Heart left ventricle (tissue), 16 donors: ENCODE results near the gene DHX29. TPM values are rescaled to one million over a fixed set of nuclear protein-coding genes. Genes with fewer than 3 reads are reported as not detected.

Experiments used
- ATAC-seq, 4 donors: fragments of 200-7000 bp; cut with Tn5 transposase; one replicate each; pipeline ENCODE4 v1.9.1; 2020 to 2022; ENCODE audit warnings: moderate library complexity in 4 of 4, mild to moderate bottlenecking in 3 of 4, moderate number of reproducible peaks in 1 of 4
- DNase-seq, 5 donors: peaks; one replicate each; pipeline ENCODE4 v3.0.0-alpha.2; 2020
- H3K27ac ChIP-seq, 12 donors: fragments of 200-600 bp; sonication (generic) in 4 of 12; one replicate each; pipeline versions ENCODE4 v1.5.0 to v1.8.0; 2016 to 2022; ENCODE audit warnings: mild to moderate bottlenecking in 2 of 12
- H3K27me3 ChIP-seq, 9 donors: fragments of 200-600 bp; sonication (generic) in 2 of 9; one replicate each; pipeline versions ENCODE4 v1.5.1 to v1.8.0; 2016 to 2022; ENCODE audit warnings: mild to moderate bottlenecking in 3 of 9
- H3K36me3 ChIP-seq, 9 donors: fragments of 200-600 bp; sonication (generic) in 2 of 9; one replicate each; pipeline versions ENCODE4 v1.5.0 to v1.8.0; 2018 to 2022; ENCODE audit warnings: mild to moderate bottlenecking in 2 of 9
- H3K4me1 ChIP-seq, 12 donors: fragments of 200-600 bp; sonication (generic) in 4 of 12; one replicate each; pipeline versions ENCODE4 v1.5.0 to v1.8.0; 2016 to 2022; ENCODE audit warnings: mild to moderate bottlenecking in 3 of 12
- H3K4me3 ChIP-seq, 12 donors: fragments of 200-600 bp; sonication (generic) in 4 of 12; one replicate each; pipeline versions ENCODE4 v1.5.0 to v1.8.0; 2017 to 2022; ENCODE audit warnings: mild to moderate bottlenecking in 9 of 12, moderate library complexity in 4 of 12
- H3K9me3 ChIP-seq, 12 donors: fragments of 200-600 bp; sonication (generic) in 4 of 12; one replicate each; pipeline versions ENCODE4 v1.5.0 to v1.8.0; 2016 to 2022; ENCODE audit warnings: mild to moderate bottlenecking in 1 of 12
- CTCF ChIP-seq, 12 donors: fragments of 200-600 bp; sonication (generic) in 4 of 12; IDR thresholded peaks; one replicate each; pipeline versions ENCODE4 v1.5.0 to v1.8.0; 2018 to 2022; ENCODE audit warnings: antibody characterized with exemption in 12 of 12, mild to moderate bottlenecking in 5 of 12
- POLR2A ChIP-seq, 2 donors: fragments of 450-650 bp; IDR thresholded peaks; one replicate each; pipeline ENCODE4 v1.6.1; 2017; ENCODE audit warnings: antibody characterized with exemption in 2 of 2, mild to moderate bottlenecking in 2 of 2, moderate library complexity in 2 of 2
- WGBS, 4 donors: extraction: QIAGEN DNeasy Blood & Tissue Kit in 2 of 4; methylation state at CpG; one replicate each; pipeline versions ENCODE4 v1.1.5 to v1.1.7; 2013 to 2018; 5-methylcytosine and 5-hydroxymethylcytosine counted together
- intact Hi-C, 10 donors: fragments of 100-400 bp; cut with DNase I; formaldehyde crosslinking; loops; one replicate each; pipeline versions ENCODE4 v1.11.1 to v1.14.2; 2022
- polyA plus RNA-seq, 2 donors: library from polyadenylated mRNA; stranded (reverse); fragments of 200-250 nt; gene quantifications; one replicate each; pipeline ENCODE4 v1.2.3, GENCODE V29; 2013
- total RNA-seq, 9 donors: library from RNA; depleted of rRNA in 2 of 9; stranded (reverse); fragments of >200 nt in 2 of 9; fragmentation: NEBNext Ultra II Directional in 3 of 9; extraction: Animal tissue kit (Norgen Biotek cat#: 25700) in 3 of 9; gene quantifications; one replicate each; pipeline versions ENCODE4 v1.1.0 to v1.2.4, GENCODE V29; 2016 to 2023
- donor health status: ischemic (EF 13 %, LVEDD 7.1; RV severe dilation, severe dysfunction).
- donor health status: healthy with polysubstance abuse.
- donor health status: DM: no; HTN: yes; CAD: no.
- donor health status: DM: no; HTN: no; CAD: no.
- donor health status: ischemic (EF 25% LVEDD 6.9; RV normal size, moderate dysfunction).
- donor health status: ischemic (EF 25% LVEDD 5.7; RV mildly dilated, moderate dysfunction).
- donor health status: healthy.
- donor health status: DM: yes; HTN: yes; CAD: no.
- donor health status: ischemic (EF 35%, LVEDD 5.7; RV mildly dilated, moderate dysfunction).
- donor health status: nonischemic (EF 11% LVEDD 7.7; RV severe dilation, severe dysfunction).
- donor health status: DM: yes; HTN: yes; CAD: no.
- donor health status: PGD.
- donor health status: ischemic (EF 29% LVEDD 5.4; RV normal size, mild dysfunction).
- donor health status: nonischemic (EF 23%, LVEDD 6.1; RV moderate dilation, normal function).

The DHX29 gene
- total and polyA plus RNA-seq, 11 donors: 5.1 to 26.8 (median 22.1) TPM

DNA sequence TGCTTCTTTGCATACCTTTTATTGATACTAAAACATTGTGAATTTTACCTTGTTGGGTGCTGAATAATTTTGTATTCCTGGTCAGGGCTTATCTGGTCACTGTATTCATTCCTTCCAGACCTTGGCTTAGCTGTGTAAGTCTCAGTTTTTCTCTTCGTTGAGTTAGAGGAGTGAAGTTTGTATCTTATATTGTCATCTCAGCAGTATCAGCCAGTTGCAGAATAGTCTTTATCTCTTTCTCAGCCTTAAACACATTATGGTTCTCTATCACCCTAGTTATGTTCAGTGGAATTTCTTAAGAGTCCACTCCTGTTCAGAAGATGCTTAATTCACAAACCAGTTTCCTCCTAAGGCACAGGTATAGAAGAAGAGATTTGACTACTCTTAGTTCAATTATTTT, 25.5 kb upstream of the DHX29 start:
- H3K4me3 ChIP-seq: no peak overlapping the region
- 71 to 79% (median 75%) methylated on average over 1 of the region's 1 CpG for WGBS, 4 donors
- no peaks in the 10 kb centered on the region for H3K9me3 ChIP-seq
- intact Hi-C loops: no loop called here
- DNase-seq (no peak), ATAC-seq (no peak)
- H3K27me3 ChIP-seq: no peaks in the 10 kb centered on the region
- H3K36me3 ChIP-seq: peaks cover 0 to 62% (median 51%) of the 10 kb centered on the region in 9 donors
- H3K27ac ChIP-seq: no peak overlapping the region
- H3K4me1 ChIP-seq: peaks cover 0 to 2% (median 0%) of the 10 kb centered on the region in 12 donors
- TF ChIP-seq POLR2A (IDR thresholded peaks at IDR 0.05) (no peak), CTCF (IDR thresholded peaks at IDR 0.05) (no peak)

DNA sequence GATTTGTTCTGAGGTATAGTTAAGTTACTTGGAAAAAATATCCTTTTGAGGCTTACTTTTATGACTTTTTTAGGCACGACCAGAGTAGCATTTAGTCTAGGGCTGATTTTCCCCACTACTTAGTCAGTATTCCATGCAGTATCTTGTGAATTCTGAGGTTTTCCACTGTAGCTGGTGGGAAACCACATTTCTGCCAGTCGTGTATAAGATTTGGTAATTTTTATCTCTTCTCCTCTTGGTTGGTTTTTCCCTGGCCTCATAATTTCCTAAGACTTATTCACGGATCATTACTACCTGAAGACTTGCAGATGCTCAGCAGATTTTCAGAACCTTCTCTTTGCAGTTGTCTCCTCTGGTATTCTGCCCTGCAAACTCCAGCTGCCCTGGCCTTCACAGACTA, 23.8 kb upstream of the DHX29 start:
- Histone ChIP-seq H3K27me3 (no peaks in the 10 kb centered on the region), H3K4me1 (peaks cover 0 to 6% (median 0%) of the 10 kb centered on the region in 12 donors), H3K36me3 (peaks cover 0 to 70% (median 57%) of the 10 kb centered on the region in 9 donors), H3K4me3 (no peak overlapping the region), H3K9me3 (no peaks in the 10 kb centered on the region), H3K27ac (no peak overlapping the region)
- no peak for DNase-seq
- TF ChIP-seq CTCF (IDR thresholded peaks at IDR 0.05): no peak
- no peak for TF ChIP-seq POLR2A (IDR thresholded peaks at IDR 0.05)
- intact Hi-C loops: no loop called here
- no peak for ATAC-seq
- 91 to 98% (median 92%) methylated on average over 3 of the region's 3 CpGs for WGBS, 4 donors

DNA sequence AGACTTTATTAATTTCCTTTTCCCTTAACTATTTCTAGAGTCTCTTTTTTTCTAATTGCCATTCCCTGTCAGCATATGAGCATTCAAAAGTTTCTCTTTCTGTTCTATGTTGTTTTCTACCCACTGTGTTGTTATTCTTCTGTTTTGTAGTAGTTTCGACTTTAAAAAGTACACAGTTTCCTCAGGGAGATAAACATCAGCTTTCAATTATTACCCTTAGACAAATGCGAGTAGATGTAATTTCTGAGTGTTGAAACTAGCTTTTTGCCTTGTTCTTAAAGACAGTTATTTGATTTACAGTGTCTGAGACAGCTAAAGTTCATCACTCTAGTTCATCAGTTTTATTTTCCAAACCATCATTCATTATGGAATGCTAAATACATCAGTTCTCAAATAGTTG, 19.8 kb upstream of the DHX29 start:
- ATAC-seq (no peak), DNase-seq (no peak)
- H3K27me3 ChIP-seq: no peaks in the 10 kb centered on the region
- H3K9me3 ChIP-seq: no peaks in the 10 kb centered on the region
- no peak overlapping the region for H3K4me3 ChIP-seq
- peaks cover 0 to 6% (median 0%) of the 10 kb centered on the region in 12 donors for H3K4me1 ChIP-seq
- WGBS, 4 donors: 53 to 69% (median 61%) methylated on average over 2 of the region's 2 CpGs
- intact Hi-C loops: loop anchor here in 1 of 10 donors (10.0 kb wide), 1 partner anchor 878 kb away; no protein-coding TSS in a partner anchor
- H3K36me3 ChIP-seq: peaks cover 0 to 86% (median 49%) of the 10 kb centered on the region in 9 donors
- peak overlapping the region in 1 of 12 donors; percentile 4 for H3K27ac ChIP-seq
- TF ChIP-seq CTCF (IDR thresholded peaks at IDR 0.05) (no peak), POLR2A (IDR thresholded peaks at IDR 0.05) (no peak)

DNA sequence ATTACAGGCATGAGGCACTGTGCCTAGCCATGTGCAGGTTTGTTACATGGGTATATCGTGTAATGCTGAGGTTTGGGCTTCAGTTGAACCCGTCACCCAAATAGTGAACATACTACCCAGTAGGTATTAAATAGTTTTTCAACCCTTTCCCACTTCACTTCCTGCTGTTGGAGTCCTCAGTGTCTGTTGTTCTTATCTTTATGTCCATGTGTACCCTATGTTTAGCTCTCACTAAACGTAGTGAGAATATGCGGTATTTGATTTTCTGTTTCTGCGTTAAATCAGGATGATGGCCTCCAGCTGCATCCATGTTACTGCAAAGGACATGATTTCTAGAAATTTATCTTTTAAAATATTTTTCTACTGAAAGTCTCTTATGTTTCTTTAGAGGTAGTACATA, 18.1 kb upstream of the DHX29 start:
- H3K27me3 ChIP-seq: no peaks in the 10 kb centered on the region
- DNase-seq (no peak), ATAC-seq (no peak)
- TF ChIP-seq CTCF (IDR thresholded peaks at IDR 0.05) (no peak), POLR2A (IDR thresholded peaks at IDR 0.05) (no peak)
- H3K36me3 ChIP-seq: peaks cover 0 to 76% (median 35%) of the 10 kb centered on the region in 9 donors
- 89 to 94% (median 90%) methylated on average over 5 of the region's 5 CpGs for WGBS, 4 donors
- intact Hi-C loops: loop anchor here in 2 of 10 donors (2.0 to 10.0 kb wide), 2 partner anchors 373 to 879 kb away; no protein-coding TSS in a partner anchor
- no peak overlapping the region for H3K4me3 ChIP-seq
- H3K9me3 ChIP-seq: no peaks in the 10 kb centered on the region
- peaks cover 0 to 8% (median 3%) of the 10 kb centered on the region in 12 donors for H3K4me1 ChIP-seq
- H3K27ac ChIP-seq: no peak overlapping the region
